Astrocyte of the spinal cord (primary cell): ENCODE results near the gene KIF26B.

Experiments
- DNase-seq: peaks from one replicate; pipeline ENCODE4 v3.0.0; 2011; ENCODE audit warnings: low read depth, low spot score
- H3K4me3 ChIP-seq: 2 replicates; pipeline ENCODE4 v1.5.1; 2011; ENCODE audit warnings: low read depth, mild to moderate bottlenecking, low read length, moderate library complexity
- CTCF ChIP-seq: IDR thresholded peaks from 2 replicates; pipeline ENCODE4 v1.5.1; 2012; ENCODE audit warnings: low read depth, mild to moderate bottlenecking, low read length, inconsistent platforms
- in situ Hi-C: cut with HindIII; loops from 2 replicates; pipeline ENCODE4 v1.10.0; 2017; ENCODE audit warnings: low sequenced_read_pairs

Gene KIF26B

DNA sequence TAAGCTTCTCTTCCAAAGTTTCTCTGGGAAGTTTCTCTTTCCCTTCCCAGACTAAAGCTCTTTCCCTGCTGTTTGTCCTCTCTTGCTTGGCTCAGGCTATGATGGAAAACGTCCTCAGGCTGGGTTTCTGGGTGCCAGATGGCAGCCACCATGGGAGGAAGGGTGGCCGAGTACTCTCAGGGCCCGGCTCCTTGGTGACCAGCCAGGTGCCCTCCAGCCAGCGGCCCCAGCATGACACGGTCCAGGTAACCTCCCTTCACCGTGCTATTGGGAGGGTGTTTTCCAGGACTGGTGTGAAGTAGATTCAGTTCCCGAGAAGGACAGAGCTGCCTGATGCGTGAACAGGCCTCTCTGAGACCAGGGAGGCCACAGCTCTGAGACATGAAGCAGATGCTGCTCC lies 60.3 kb downstream of the KIF26B start:
- in situ Hi-C loops, result no loop called here
- no peak for DNase-seq
- H3K4me3 ChIP-seq, result no peak overlapping the region
- TF ChIP-seq CTCF, result no peak

GRCh38 chr1:245216366-245217115 lies 61.8 kb downstream of the KIF26B start:
- DNase-seq, result no peak
- no peak overlapping the region for H3K4me3 ChIP-seq
- in situ Hi-C loops, result no loop called here
- no peak for TF ChIP-seq CTCF

- in situ Hi-C loops, result no loop called here
Measured at GRCh38 chr1:245217853-245218608, 63.2 kb downstream of the KIF26B start.

DNA sequence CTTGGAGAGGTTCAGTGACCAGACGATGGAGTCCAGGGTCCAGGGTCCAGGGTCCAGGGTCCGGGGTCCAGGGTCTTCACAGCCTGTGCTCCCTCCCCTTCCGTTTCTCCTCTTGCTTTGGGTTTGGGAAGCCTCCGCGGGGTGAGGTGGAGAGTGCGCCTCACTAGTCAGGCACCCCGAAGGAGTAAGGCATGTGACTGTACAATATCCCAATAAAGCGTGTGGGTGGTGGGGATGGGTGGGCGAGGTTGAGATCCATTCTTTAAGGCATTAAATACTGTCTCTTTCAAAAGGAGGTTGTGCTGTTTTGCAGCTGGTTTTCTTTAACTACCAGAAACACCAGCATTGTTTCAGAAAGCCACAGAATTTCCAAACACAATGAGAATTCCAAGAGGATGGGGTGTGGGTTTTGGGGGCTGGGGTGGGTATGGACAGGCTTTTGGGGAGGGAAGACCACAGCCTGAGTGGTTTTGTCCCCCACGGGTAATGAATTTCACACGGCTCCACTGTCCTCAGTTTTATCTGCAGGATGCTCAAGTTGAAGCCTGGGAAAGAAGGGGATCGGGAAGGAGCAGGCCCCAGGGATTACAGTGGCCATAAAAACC lies 65.7 kb downstream of the KIF26B start:
- no peak for TF ChIP-seq CTCF
- in situ Hi-C loops, result no loop called here
- no peak overlapping the region for H3K4me3 ChIP-seq

More at GRCh38 chr1:245217853-245218608, 63.2 kb downstream of the KIF26B start:
- DNase-seq, result no peak
- H3K4me3 ChIP-seq, result no peak overlapping the region
- no peak for TF ChIP-seq CTCF

DNA sequence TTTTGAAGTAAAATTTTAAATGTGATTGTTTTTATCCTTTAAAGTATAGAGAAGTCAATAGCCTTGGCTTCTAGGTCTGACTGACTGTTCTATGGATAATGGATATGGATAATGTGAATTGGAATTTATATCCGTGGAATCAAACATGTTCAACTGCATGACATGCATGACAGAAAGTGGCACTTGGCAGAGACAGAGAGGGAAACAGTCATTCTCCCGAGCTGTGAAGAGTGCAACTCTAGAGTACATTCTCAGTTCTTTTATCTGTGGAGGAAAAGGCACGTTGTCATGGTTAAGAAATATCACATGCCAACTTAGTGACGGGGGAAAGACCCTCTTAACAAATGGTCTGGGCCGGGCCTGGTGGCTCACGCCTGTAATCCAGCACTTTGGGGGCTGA lies 67.0 kb downstream of the KIF26B start:
- no peak overlapping the region for H3K4me3 ChIP-seq
- no peak for TF ChIP-seq CTCF
- no peak for DNase-seq
- in situ Hi-C loops, result no loop called here

More for the DNA sequence above, 65.7 kb downstream of the KIF26B start:
- no peak for DNase-seq

GRCh38 chr1:245222931-245223595 lies 68.3 kb downstream of the KIF26B start:
- no peak for DNase-seq
- in situ Hi-C loops, result no loop called here
- no peak overlapping the region for H3K4me3 ChIP-seq
- TF ChIP-seq CTCF, result no peak
